GM12874 (cell line): ENCODE results near the gene LRRC72.

Source experiments
- TF ChIP-seq, protein P1 (sequence below): IDR thresholded peaks from 2 replicates; pipeline ENCODE4 v1.5.1; 2011; ENCODE audit warnings: low read depth, mild to moderate bottlenecking, control low read depth, low read length, moderate library complexity; ENCODE audit not compliant: insufficient read depth

Gene LRRC72

DNA sequence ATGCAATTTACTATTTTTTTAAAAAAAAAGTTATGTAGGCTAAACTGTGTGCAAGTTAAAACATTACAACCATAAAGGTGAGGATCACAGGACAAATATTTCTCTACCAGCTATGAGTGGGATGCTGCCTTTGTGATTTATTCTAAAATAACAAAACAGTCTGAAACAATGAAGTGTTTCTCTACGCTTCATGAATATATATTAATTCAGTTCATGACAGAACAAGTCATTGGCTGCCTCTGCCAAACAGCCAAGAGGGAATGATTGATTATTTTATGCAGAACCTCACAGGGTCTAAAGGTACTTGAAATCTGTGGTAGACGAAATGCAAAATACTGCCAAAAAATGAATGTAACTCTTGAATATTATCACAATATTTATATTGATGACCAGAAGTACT is 32.1 kb upstream of the LRRC72 start:
- TF ChIP-seq, protein P1, sequence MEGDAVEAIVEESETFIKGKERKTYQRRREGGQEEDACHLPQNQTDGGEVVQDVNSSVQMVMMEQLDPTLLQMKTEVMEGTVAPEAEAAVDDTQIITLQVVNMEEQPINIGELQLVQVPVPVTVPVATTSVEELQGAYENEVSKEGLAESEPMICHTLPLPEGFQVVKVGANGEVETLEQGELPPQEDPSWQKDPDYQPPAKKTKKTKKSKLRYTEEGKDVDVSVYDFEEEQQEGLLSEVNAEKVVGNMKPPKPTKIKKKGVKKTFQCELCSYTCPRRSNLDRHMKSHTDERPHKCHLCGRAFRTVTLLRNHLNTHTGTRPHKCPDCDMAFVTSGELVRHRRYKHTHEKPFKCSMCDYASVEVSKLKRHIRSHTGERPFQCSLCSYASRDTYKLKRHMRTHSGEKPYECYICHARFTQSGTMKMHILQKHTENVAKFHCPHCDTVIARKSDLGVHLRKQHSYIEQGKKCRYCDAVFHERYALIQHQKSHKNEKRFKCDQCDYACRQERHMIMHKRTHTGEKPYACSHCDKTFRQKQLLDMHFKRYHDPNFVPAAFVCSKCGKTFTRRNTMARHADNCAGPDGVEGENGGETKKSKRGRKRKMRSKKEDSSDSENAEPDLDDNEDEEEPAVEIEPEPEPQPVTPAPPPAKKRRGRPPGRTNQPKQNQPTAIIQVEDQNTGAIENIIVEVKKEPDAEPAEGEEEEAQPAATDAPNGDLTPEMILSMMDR = no peak

DNA sequence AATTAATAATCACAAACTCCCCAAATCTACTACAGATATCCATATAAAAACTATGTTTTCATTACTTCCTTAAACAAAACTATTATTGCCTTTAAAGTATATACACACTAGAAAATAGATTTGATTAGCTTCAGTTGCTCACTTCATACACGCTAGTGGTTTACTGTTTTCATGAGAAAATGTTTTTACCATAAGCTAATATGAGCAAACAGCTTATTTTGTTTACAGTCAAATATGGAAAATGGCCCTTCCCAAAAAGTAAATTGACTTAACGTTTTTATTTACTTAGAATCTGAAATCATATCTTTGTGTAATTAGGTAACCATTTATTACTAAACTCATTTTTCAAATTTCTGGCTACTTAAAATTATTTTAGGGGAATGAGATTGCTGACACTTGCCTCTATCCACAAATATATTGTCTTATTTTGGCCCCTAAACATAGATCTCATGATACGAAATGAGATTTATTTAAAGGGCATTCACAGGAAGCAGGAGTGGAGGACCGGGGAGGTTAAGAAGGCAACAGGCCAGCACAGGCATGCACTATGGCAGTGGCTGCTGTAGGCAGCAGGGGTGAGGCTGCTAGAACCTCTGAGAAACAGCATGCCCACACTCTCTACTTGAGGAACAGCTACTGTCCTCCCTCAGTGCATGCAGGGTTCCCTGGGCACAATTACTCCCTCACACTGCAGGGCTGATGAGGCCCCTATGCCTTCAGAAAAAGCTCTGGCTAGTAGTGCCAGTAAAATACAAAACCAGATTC is 31.5 kb upstream of the LRRC72 start:
- TF ChIP-seq, protein P1 = no peak

DNA sequence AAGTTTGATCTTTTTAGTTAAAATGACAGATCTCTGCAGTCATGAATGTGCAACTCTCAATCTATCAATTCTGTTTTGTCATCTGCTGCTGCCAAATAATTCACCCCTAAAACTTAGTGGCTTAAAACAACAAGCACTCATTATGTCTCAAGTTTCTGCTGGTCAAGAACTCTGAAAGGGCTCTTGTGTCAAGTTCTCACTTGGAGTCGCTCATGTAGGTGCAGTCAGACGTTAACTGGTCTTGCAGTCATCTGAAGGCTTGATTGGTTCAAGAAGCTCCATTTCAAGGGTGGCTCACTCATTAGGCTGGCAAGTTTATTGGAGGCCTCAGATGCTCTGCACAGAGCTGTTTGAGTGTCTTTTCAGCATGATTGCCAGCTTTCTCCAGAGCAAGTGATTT is 28.5 kb upstream of the LRRC72 start:
- TF ChIP-seq, protein P1 = no peak

- TF ChIP-seq, protein P1 = no peak
These were observed 24.3 kb upstream of the LRRC72 start for GRCh38 chr7:16502303-16502702.

GRCh38 chr7:16504019-16504418 is 22.6 kb upstream of the LRRC72 start:
- TF ChIP-seq, protein P1 = no peak

DNA sequence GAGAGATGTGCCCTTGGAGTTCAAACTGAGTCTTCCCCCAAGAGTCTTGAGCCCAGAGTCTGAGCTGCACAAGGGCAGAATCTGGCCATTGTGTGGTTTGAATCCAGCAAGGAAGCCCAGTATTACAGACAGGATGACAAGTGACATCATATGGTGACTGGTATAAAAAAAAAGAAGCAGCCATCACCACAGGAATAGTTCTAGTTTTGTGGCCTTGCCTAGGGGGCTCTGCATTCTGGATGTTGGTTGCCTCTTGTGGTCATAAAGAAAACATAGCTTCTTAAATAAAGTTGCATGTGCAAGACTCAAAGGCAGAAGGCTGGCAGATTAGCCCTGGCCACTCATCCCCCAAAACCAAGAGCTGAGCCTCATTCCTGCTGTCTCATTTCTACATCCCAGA is 16.8 kb upstream of the LRRC72 start:
- TF ChIP-seq, protein P1 = no peak

- TF ChIP-seq, protein P1 = no peak
These were observed 15.3 kb upstream of the LRRC72 start for GRCh38 chr7:16511314-16511713.

DNA sequence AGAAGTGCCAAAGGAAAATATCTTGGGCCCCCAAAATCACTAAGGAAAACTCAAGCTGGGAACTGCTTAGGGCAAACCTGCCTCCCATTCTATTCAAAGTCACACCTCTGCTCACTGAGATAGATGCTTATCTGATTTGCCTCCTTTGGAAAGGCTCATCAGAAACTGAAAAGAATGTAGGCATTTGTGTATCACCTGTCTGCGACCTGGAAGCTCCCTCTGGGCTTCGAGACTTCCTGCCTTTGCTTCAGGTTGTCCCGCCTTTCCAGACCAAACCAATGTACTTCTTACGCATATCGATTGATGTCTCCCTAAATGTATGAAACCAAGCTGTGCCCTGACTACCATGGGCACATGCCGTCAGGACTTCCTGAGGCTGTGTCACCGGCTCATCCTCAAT is 14.5 kb upstream of the LRRC72 start:
- TF ChIP-seq, protein P1 = no peak
